KOPT-K1 (cell line): Measurements from ENCODE around the gene FAM171A1.

Experiments
- H3K27ac ChIP-seq: fragments of 200-600 bp; sonication (generic); 2 replicates; pipeline ENCODE4 v1.5.1; 2016; ENCODE audit warnings: antibody characterized with exemption, mild to moderate bottlenecking, low read depth, low read length; ENCODE audit not compliant: poor library complexity, severe bottlenecking
- H3K36me3 ChIP-seq: fragments of 200-600 bp; sonication (generic); 2 replicates; pipeline ENCODE4 v1.5.1; 2017; ENCODE audit warnings: antibody characterized with exemption, mild to moderate bottlenecking, low read length, moderate library complexity; ENCODE audit not compliant: insufficient read depth
- H3K9me3 ChIP-seq: fragments of 200-600 bp; sonication (generic); 2 replicates; pipeline ENCODE4 v1.5.1; 2017; ENCODE audit warnings: antibody characterized with exemption, low read length, mild to moderate bottlenecking; ENCODE audit not compliant: insufficient read depth, poor library complexity, severe bottlenecking

Gene FAM171A1

DNA sequence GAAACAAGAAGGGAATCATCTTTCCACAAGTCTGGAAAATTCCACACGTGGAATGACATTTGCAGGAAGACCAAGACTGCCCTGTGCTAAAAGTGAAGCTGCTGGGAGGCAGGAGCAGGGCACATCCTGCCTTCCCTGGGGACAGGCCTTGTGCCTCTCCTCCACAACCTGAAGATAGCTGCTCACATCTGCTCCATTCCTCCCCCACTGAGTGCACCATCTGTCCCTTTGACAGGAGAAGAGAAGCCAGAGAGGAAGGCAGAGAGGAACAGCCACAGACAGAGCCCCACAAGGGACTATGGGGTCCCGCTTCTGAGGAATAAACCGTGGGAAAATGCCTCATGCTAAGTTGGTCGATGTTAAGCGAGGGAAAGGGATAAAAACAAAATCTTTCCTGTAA is 15.9 kb upstream of the FAM171A1 start:
- no peak overlapping the region for H3K27ac ChIP-seq
- no peaks in the 10 kb centered on the region for H3K9me3 ChIP-seq
- H3K36me3 ChIP-seq: no peaks in the 10 kb centered on the region

DNA sequence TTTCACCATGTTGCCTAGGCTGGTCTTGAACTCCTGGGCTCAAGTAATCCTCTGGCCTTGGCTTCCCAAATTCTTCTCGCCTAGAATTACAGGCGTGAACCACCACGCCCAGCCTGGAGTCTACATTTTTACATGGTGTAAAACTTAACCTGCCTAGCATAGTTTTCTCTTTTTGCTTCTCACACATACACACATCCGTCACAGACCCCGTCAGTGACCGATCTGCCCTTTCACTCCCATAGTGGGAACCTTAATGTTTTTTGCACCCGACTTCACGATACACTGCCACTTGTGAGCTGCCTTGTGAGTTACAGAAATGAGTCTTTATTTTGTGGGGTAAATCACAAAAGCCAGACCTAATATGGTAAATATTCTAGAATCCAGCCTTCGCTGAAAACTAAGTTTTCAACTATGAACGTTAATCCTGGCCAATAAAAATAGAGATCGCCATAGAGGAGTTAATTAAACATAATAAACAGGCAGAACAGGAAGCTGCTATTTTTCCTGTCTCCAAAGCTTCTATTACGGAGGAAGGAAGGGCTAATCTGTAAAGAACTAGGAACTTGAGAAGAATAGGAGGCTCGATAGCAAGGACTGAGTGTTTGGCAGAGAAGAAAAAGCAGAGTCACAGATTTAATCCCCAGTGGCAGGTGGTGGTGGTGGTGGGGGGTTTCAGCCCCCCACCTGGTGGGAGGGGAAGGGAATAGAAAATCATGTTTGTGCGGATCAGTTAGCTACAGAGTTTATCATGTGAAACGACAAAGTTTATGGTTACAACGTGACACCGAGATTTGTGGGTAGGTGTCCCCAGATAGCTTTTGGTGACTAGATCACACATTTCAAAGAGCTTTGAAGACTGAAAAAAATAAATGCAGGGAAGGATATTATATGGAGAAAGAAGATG is 14.7 kb upstream of the FAM171A1 start:
- Histone ChIP-seq H3K36me3 (no peaks in the 10 kb centered on the region), H3K9me3 (no peaks in the 10 kb centered on the region), H3K27ac (no peak overlapping the region)

DNA sequence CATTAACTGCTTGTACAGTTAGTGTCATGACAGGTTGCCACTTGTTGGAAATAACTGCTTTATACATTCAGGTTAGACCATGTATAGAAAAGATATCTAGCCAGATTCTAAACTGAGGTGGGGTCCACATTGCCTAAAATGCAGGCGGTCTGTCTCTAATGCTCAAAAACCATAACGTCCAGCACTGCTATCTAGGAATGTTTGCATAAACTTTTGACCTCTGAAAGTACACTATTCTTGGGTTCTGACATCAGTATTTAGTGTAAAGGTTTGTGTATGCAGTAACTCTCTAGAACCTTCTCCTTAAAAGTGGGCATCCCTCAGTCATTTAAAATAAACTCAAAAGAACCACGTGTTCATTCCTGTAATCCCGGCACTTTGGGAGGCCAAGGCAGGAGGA is 10.3 kb upstream of the FAM171A1 start:
- H3K27ac ChIP-seq: no peak overlapping the region
- H3K36me3 ChIP-seq: no peaks in the 10 kb centered on the region
- H3K9me3 ChIP-seq: no peaks in the 10 kb centered on the region

DNA sequence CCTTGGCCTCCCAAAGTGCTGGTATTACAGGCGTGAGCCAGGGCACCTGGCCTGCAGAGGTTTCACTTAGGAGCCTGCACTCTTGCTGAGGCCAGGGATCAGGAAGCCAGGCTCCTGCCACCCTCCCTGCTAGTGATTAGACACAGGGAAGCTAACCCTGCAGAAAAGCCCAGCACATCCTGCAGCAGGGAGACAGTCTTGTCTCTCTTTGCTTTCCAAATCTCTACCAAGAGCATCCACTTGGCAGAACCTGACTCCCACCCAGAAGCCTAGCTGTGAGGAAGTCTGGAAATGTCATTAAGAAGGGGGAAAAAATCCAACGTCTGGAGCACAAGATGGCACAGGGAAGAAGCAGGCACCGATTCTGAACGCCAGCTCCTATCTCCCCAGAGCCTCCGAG is 8.0 kb upstream of the FAM171A1 start:
- Histone ChIP-seq H3K27ac (no peak overlapping the region), H3K36me3 (no peaks in the 10 kb centered on the region), H3K9me3 (no peaks in the 10 kb centered on the region)

DNA sequence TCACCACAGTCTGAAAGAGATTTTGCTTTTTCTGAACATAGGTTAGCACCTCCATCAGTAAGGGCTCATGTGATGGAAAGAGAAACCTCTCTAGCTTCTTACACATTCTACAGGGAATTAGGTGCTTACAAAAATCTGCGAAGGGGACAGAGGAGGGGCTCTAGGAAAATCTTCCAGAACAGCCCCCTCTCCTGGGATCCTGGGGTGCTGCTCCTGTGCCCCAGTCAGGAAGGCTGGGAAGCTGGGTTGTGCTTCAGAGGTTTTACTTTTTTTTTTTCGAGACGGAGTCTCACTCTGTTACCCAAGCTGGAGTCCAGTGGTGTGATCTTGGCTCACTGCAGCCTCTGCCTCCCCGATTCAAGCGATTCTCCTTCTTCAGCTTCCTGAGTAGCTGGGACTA is 7.5 kb upstream of the FAM171A1 start:
- H3K9me3 ChIP-seq: no peaks in the 10 kb centered on the region
- no peaks in the 10 kb centered on the region for H3K36me3 ChIP-seq
- no peak overlapping the region for H3K27ac ChIP-seq

DNA sequence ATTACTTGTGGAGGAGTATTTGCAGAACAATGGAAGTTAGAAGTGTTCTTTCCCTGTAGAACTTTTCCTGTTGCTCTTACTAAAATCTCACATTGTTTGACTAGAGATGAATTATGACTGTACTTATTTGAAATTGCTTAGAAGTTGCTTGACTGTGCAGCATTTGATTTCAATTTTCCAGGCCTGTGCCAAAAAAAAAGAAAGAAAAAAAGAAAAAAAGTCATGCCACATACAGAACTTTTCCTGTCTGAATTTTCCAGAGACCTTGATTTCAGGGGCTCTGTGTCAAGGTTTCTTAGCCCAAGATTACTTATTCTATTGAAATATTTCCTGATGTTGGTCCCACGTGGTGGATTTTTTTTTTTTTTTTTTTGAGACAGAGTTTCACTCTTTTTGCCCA is 3.5 kb upstream of the FAM171A1 start:
- H3K36me3 ChIP-seq: no peaks in the 10 kb centered on the region
- no peak overlapping the region for H3K27ac ChIP-seq
- H3K9me3 ChIP-seq: no peaks in the 10 kb centered on the region

DNA sequence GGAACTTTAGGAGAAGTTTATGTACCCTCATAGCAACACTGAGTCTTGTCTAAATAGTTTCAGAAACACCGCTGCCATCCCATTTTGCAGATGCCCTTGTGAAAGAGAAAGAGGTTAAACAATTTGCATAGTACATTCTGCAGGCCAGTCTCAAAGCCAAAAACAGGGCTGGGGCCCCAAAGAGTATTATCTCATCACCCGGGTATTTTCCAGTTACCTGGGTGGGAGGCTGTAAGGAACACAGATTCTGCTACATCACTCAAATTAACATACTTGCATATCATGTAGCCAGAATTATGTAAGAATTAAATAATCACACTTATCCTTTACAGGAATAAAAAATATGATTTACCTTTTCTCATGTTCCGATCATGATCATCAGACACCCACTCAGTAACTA is 3.1 kb upstream of the FAM171A1 start:
- H3K27ac ChIP-seq: no peak overlapping the region
- no peaks in the 10 kb centered on the region for H3K36me3 ChIP-seq
- no peaks in the 10 kb centered on the region for H3K9me3 ChIP-seq

DNA sequence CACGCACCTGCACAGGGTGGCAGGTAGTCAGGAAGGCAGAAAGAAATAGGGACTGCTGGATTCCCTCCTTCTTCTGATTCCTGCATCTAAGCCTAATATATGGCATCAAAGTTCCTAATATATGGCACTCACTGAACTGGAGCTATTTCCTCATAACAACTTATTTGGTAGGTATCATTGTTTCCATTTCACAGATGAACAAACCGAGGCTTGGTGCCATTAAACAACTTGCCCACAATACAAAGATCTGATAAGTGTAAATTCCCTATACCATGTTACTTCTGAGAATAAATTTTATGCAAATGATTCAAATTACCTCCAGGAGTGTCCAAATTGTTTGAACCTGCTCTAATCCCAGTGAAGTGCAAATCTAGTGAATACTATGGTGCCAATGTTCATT is 2.1 kb upstream of the FAM171A1 start:
- H3K27ac ChIP-seq: no peak overlapping the region
- H3K36me3 ChIP-seq: no peaks in the 10 kb centered on the region

DNA sequence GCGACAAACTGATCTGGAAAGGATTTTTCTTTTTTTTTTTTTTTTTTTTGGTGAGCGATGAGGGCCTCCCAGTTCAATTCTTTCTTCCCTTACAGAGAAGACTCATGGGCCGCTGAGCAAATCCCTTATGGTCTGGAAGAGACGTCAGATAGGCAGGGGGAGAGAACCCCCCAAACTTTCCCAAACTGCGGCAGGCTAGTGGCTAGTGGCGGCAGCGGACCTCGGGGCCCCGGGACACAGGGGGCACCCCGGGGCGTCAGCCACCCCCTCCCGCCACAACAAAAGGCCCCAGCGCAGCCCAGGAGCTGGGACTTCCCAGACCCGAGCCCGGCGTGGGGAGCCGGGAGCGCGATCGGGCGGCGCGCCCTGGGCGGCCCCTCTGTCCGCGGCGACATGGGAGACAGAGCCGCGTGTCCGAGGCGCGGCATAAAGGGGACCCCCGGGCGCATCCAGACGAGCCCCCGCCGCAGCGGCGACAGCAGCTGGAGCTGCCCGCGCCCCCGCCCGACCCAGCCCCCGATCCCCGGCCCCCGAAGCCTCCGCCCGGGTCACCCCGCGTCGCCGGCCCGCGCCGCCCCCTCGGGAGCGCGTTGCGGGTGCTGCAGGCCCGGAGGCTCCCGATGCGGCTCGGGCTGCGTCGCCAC is 755 bp downstream of the FAM171A1 start:
- no peaks in the 10 kb centered on the region for H3K9me3 ChIP-seq
- H3K36me3 ChIP-seq: no peaks in the 10 kb centered on the region
- no peak overlapping the region for H3K27ac ChIP-seq

More for the DNA sequence above, 2.1 kb upstream of the FAM171A1 start:
- no peaks in the 10 kb centered on the region for H3K9me3 ChIP-seq

DNA sequence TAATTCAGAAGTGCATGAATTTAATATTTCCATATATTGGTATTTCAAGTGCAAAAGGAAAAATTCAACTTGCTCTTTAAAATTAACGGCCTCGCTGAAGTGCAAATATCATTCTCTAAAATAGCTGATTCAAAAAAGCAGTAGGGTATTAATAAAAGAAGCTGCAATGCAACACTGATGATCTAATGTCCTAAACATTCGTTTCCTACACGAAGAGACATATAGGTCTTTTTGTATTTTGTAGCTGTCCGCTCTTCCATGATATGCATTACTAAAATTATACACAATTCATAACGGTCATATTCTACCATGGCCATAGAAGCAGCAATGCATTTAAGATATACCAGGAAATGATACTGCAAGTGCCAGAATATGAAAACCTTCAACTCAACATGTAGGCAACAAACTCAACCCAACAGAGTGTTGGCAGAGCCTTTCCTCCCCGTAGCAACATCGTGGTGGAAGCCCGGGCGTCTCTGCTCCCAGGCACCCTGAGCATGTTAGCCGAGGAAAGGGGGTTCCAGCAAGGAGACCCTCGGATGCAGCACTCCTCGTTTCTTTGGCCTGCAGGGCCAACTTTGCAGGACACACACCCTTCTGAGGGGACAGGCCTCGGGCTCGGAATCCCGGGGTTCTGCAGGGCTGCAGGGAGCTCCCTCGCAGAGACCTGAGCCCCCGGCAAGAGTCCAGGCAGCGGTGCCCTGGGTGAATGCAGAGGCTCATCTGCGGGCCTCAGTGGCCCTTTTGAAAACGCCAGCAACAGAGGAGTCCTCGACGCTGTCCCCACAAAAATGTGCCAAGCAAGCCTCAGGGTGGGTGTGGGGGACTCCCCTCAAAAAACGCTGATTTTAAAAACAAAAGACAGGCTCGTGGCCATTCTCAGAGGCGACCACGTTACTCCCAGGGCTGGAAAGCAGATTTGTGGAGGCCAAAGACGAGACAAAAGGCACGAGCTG is 1.6 kb downstream of the FAM171A1 start:
- Histone ChIP-seq H3K27ac (no peak overlapping the region), H3K36me3 (no peaks in the 10 kb centered on the region), H3K9me3 (no peaks in the 10 kb centered on the region)

DNA sequence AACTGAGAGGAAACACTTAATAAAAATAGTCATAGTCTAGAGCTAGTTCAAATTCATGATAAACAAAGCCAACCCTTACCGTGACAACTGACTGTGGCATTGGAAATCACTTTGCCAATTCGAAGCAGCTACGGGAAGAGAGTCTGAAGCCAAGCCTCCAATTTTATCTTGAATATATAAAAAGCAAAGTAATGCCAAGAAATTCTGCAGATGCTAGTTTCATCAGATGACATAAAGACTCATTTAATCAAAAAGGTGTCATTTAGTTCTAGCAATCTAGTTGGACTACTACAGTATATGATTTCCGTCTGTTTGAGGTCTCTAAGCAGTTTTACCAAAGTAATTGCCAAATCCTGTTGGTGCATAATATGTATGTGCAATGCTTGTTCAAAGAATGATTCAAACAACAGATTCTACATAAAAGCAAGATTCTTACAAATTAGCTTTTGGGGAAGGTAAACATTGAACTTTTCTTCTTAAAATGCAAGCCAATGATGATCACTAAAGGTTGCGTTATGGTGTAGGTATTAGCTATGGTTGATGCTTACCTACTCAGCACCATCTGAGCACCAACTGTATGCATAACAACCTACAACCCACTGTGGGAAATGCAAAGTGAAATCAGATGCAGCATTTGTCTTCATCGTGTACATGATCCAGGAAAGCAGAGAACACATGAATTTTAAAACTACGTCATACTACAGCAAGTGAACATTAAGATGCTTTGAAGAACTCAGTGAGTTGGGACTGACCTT is 2.8 kb downstream of the FAM171A1 start:
- Histone ChIP-seq H3K9me3 (no peaks in the 10 kb centered on the region), H3K27ac (no peak overlapping the region)

DNA sequence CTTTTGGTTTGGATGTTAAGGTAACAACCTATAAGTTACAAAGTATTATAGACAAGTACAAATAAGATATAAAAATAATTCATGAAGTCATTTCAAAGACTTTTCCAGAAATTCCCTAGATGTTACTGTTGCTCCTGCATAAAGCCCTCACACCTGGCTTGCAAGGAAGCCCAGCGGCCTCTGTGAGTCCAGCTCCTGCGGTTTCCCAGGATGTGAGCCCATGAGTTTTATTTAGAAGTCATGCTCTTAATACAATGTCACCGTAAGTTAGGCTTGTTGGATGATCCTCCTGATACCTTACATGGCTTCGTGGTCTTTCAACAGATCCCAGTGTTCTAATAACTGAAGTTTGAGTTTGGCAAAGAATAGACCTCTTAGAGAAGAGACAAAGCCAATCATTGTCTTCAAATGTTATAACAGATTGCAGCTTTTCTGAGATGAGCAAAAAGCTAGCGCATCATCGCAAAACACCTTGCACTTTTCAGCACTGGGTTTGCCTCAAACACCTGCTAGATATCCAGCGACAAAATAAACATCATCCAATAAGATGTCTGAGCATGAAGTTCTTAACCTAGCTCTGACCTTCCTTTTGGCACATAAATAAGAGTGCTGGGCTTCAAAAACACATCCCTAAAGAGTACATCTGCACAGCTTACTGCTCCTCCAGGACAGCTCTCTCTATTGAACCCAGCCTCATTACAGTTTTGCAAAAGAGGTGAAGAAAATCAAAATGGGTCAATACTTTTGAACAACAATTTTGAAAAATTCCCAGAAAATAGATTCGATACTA is 3.6 kb downstream of the FAM171A1 start:
- Histone ChIP-seq H3K9me3 (no peaks in the 10 kb centered on the region), H3K36me3 (no peaks in the 10 kb centered on the region)

More for the DNA sequence above, 2.8 kb downstream of the FAM171A1 start:
- H3K36me3 ChIP-seq: no peaks in the 10 kb centered on the region

DNA sequence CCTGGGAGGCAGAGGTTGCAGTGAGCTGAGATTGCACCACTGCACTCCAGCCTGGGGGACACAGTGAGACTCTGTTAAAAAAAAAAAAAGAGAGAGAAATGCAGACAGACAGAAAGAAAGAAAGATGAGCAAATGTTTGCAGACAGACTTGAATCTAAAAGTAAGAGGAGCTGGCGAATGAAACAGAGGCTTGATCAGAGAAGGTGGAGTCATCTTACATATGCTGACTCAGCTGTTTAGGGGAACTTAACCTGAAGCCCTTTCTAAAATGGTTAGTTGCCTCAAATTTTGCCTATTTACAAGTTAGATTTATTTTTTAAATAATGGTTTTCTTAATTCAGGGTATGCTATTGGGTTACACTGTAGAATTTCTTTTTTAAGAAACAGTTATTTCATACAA is 5.4 kb downstream of the FAM171A1 start:
- H3K36me3 ChIP-seq: no peaks in the 10 kb centered on the region
- H3K9me3 ChIP-seq: no peaks in the 10 kb centered on the region
- no peak overlapping the region for H3K27ac ChIP-seq

More for the DNA sequence above, 3.6 kb downstream of the FAM171A1 start:
- H3K27ac ChIP-seq: no peak overlapping the region

DNA sequence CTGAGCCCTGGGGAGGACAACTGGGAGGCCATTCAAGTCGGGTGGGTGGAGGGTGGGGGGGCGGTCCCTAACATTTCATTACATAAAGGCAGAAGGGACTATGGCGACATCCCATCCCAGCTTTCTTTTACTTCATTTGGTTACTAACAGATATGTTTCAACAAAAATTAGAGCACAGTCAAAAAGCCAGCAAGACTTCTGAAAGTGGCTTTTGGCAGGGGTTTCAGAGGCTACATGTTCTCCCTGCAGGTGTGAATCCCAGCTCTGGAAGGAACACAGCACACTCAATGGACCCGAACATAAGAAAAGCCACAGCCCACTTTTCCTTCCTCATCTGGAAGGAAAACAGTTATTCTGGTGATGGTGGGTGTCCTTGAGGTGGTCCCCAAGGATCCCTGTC is 7.1 kb downstream of the FAM171A1 start:
- no peaks in the 10 kb centered on the region for H3K36me3 ChIP-seq
- no peaks in the 10 kb centered on the region for H3K9me3 ChIP-seq
- no peak overlapping the region for H3K27ac ChIP-seq
